ENCODE measurements around the gene TAMALIN.

TAMALIN gene

GRCh38 chr12:52057638-52058576 is 51.2 kb downstream of the TAMALIN start:
- WGBS: 90% methylated on average over 14 of the region's 14 CpGs
- Histone ChIP-seq H3K9ac (ENCODE audit: low read depth, low read length) (no peak overlapping the region), H3K36me3 (ENCODE audit: insufficient read depth, low read length) (peaks cover 8% of the 10 kb centered on the region), H3K4me3 (ENCODE audit: low read length) (no peak overlapping the region), H3K27me3 (ENCODE audit: insufficient read depth, low read length) (peaks cover 2% of the 10 kb centered on the region), H3K9me3 (ENCODE audit: insufficient read depth, low read depth, low read length) (no peaks in the 10 kb centered on the region), H3K27ac (ENCODE audit: low read depth, low read length) (no peak overlapping the region), H3K4me1 (ENCODE audit: insufficient read depth, low read length) (no peaks in the 10 kb centered on the region)

- Histone ChIP-seq H3K36me3 (ENCODE audit: insufficient read depth, low read length) (peaks cover 8% of the 10 kb centered on the region), H3K4me1 (ENCODE audit: insufficient read depth, low read length) (no peaks in the 10 kb centered on the region), H3K9ac (ENCODE audit: low read depth, low read length) (no peak overlapping the region), H3K4me3 (ENCODE audit: low read length) (no peak overlapping the region), H3K27ac (ENCODE audit: low read depth, low read length) (no peak overlapping the region), H3K9me3 (ENCODE audit: insufficient read depth, low read depth, low read length) (no peaks in the 10 kb centered on the region), H3K27me3 (ENCODE audit: insufficient read depth, low read length) (no peaks in the 10 kb centered on the region)
- 91% methylated on average over 24 of the region's 25 CpGs for WGBS
Observed at GRCh38 chr12:52058631-52059361, 52.0 kb downstream of the TAMALIN start.

GRCh38 chr12:52059582-52060497 is 53.1 kb downstream of the TAMALIN start:
- Histone ChIP-seq H3K4me3 (ENCODE audit: low read length) (no peak overlapping the region), H3K4me1 (ENCODE audit: insufficient read depth, low read length) (no peaks in the 10 kb centered on the region), H3K27ac (ENCODE audit: low read depth, low read length) (no peak overlapping the region), H3K27me3 (ENCODE audit: insufficient read depth, low read length) (no peaks in the 10 kb centered on the region), H3K9me3 (ENCODE audit: insufficient read depth, low read depth, low read length) (no peaks in the 10 kb centered on the region), H3K36me3 (ENCODE audit: insufficient read depth, low read length) (peaks cover 8% of the 10 kb centered on the region), H3K9ac (ENCODE audit: low read depth, low read length) (no peak overlapping the region)
- 79% methylated on average over 11 of the region's 12 CpGs for WGBS

- WGBS: 87% methylated on average over 14 of the region's 14 CpGs
- H3K9ac ChIP-seq (ENCODE audit: low read depth, low read length): no peak overlapping the region
- no peaks in the 10 kb centered on the region for H3K4me1 ChIP-seq (ENCODE audit: insufficient read depth, low read length)
- H3K27ac ChIP-seq (ENCODE audit: low read depth, low read length): no peak overlapping the region
- H3K4me3 ChIP-seq (ENCODE audit: low read length): no peak overlapping the region
- H3K36me3 ChIP-seq (ENCODE audit: insufficient read depth, low read length): peaks cover 8% of the 10 kb centered on the region
- no peaks in the 10 kb centered on the region for H3K9me3 ChIP-seq (ENCODE audit: insufficient read depth, low read depth, low read length)
- H3K27me3 ChIP-seq (ENCODE audit: insufficient read depth, low read length): no peaks in the 10 kb centered on the region; the same call in 1 of the 2 replicates
Observed at GRCh38 chr12:52060498-52061177, 53.9 kb downstream of the TAMALIN start.

- H3K4me1 ChIP-seq (ENCODE audit: insufficient read depth, low read length): no peaks in the 10 kb centered on the region
- no peaks in the 10 kb centered on the region for H3K9me3 ChIP-seq (ENCODE audit: insufficient read depth, low read depth, low read length)
- H3K4me3 ChIP-seq (ENCODE audit: low read length): no peak overlapping the region
- H3K27ac ChIP-seq (ENCODE audit: low read depth, low read length): no peak overlapping the region
- peaks cover 8% of the 10 kb centered on the region for H3K36me3 ChIP-seq (ENCODE audit: insufficient read depth, low read length)
- no peaks in the 10 kb centered on the region; the same call in 1 of the 2 replicates for H3K27me3 ChIP-seq (ENCODE audit: insufficient read depth, low read length)
- WGBS: 74% methylated on average over 12 of the region's 12 CpGs
- H3K9ac ChIP-seq (ENCODE audit: low read depth, low read length): no peak overlapping the region
Observed at GRCh38 chr12:52061470-52062166, 54.9 kb downstream of the TAMALIN start.

- Histone ChIP-seq H3K27ac (ENCODE audit: low read depth, low read length) (no peak overlapping the region), H3K36me3 (ENCODE audit: insufficient read depth, low read length) (peaks cover 8% of the 10 kb centered on the region), H3K4me3 (ENCODE audit: low read length) (no peak overlapping the region), H3K9me3 (ENCODE audit: insufficient read depth, low read depth, low read length) (no peaks in the 10 kb centered on the region), H3K9ac (ENCODE audit: low read depth, low read length) (no peak overlapping the region), H3K27me3 (ENCODE audit: insufficient read depth, low read length) (no peaks in the 10 kb centered on the region; the same call in 1 of the 2 replicates), H3K4me1 (ENCODE audit: insufficient read depth, low read length) (no peaks in the 10 kb centered on the region)
- 93% methylated on average over 6 of the region's 6 CpGs for WGBS
Observed at GRCh38 chr12:52062167-52063081, 55.7 kb downstream of the TAMALIN start.

GRCh38 chr12:52063082-52063924 is 56.6 kb downstream of the TAMALIN start:
- no peak overlapping the region for H3K9ac ChIP-seq (ENCODE audit: low read depth, low read length)
- 91% methylated on average over 20 of the region's 20 CpGs for WGBS
- no peaks in the 10 kb centered on the region; the same call in 1 of the 2 replicates for H3K27me3 ChIP-seq (ENCODE audit: insufficient read depth, low read length)
- H3K36me3 ChIP-seq (ENCODE audit: insufficient read depth, low read length): peaks cover 6% of the 10 kb centered on the region; the same call in 1 of the 2 replicates
- H3K4me3 ChIP-seq (ENCODE audit: low read length): no peak overlapping the region
- H3K9me3 ChIP-seq (ENCODE audit: insufficient read depth, low read depth, low read length): no peaks in the 10 kb centered on the region
- H3K27ac ChIP-seq (ENCODE audit: low read depth, low read length): no peak overlapping the region
- H3K4me1 ChIP-seq (ENCODE audit: insufficient read depth, low read length): no peaks in the 10 kb centered on the region

GRCh38 chr12:52063981-52064649 is 57.4 kb downstream of the TAMALIN start:
- no peaks in the 10 kb centered on the region; the same call in 1 of the 2 replicates for H3K27me3 ChIP-seq (ENCODE audit: insufficient read depth, low read length)
- H3K9me3 ChIP-seq (ENCODE audit: insufficient read depth, low read depth, low read length): no peaks in the 10 kb centered on the region
- H3K36me3 ChIP-seq (ENCODE audit: insufficient read depth, low read length): peaks cover 1% of the 10 kb centered on the region; the same call in 1 of the 2 replicates
- H3K4me1 ChIP-seq (ENCODE audit: insufficient read depth, low read length): no peaks in the 10 kb centered on the region
- WGBS: 83% methylated on average over 12 of the region's 12 CpGs
- H3K4me3 ChIP-seq (ENCODE audit: low read length): no peak overlapping the region
- no peak overlapping the region for H3K27ac ChIP-seq (ENCODE audit: low read depth, low read length)
- no peak overlapping the region; the same call in 1 of the 2 replicates for H3K9ac ChIP-seq (ENCODE audit: low read depth, low read length)

Data from HUES64 (cell line).